HCT116 (cell line): ENCODE results near the gene C1QA. TPM values are rescaled to one million over a fixed set of nuclear protein-coding genes. Genes with fewer than 3 reads are reported as not detected.

ENCODE experiments used
- ATAC-seq: fragments of 200-7000 bp; cut with Tn5 transposase; 2 replicates; pipeline ENCODE4 v1.9.1; 2020; ENCODE audit warnings: mild to moderate bottlenecking, moderate library complexity
- BruUV-seq: library from RNA; stranded (reverse); fragments of 400-500 nt; replicated peaks from 2 replicates; lab custom pipeline; 2021; lab: Mats Ljungman, UMichigan
- CTCF ChIA-PET: fragments of 300-600 bp; sonication (Branson Sonifier 250); formaldehyde crosslinking; loops from one replicate; lab custom pipeline; 2021; ENCODE audit warnings: antibody characterized with exemption; lab: Charles Lee
- POLR2A ChIA-PET: fragments of 300-600, 350-600 bp; sonication (Branson Sonifier 250); formaldehyde crosslinking; loops from one replicate; lab custom pipeline; 2021; ENCODE audit warnings: antibody characterized with exemption; lab: Charles Lee
- RAD21 ChIA-PET, 2 experiments: fragments of 300-600 bp; sonication (Branson Sonifier 250); formaldehyde crosslinking; loops; one replicate each; lab custom pipeline; 2023; ENCODE audit warnings: low total read pairs in 2 of 2; ENCODE audit not compliant: uncharacterized antibody in 2 of 2, unreplicated experiment in 2 of 2, low non-redundant PET in 1 of 2; lab: Charles Lee
- DNase-seq: peaks from one replicate; pipeline ENCODE4 v3.0.0-alpha.2; 2010; ENCODE audit warnings: low read depth, low spot score
- H2AFZ ChIP-seq: fragments of 200-600 bp; shearing (Covaris generic), sonication (generic); 2 replicates; pipeline ENCODE4 v1.6.1; 2017; ENCODE audit warnings: low read depth, mixed run types, mixed read lengths, antibody characterized with exemption, low read length; ENCODE audit not compliant: poor library complexity, severe bottlenecking
- H3K27ac ChIP-seq: 2 replicates; pipeline ENCODE4 v1.5.1; 2012; ENCODE audit warnings: low read depth, low read length
- H3K27me3 ChIP-seq: fragments of 200-600 bp; sonication (generic); 2 replicates; pipeline ENCODE4 v1.6.1; 2016; ENCODE audit warnings: mixed run types, low read length, mixed read lengths; ENCODE audit not compliant: insufficient read depth
- H3K36me3 ChIP-seq, 2 experiments: fragments of 200-500 bp in 1 of 2; fragments of 200-600 bp in 1 of 2; sonication (Bioruptor generic) in 1 of 2; sonication (generic) in 1 of 2; 2 replicates each; pipeline versions ENCODE4 v1.5.1 to v1.6.1; 2014 to 2016; ENCODE audit warnings: low read length in 2 of 2, inconsistent platforms in 1 of 2, mixed read lengths in 1 of 2, mixed run types in 1 of 2; ENCODE audit not compliant: insufficient read depth in 2 of 2, control insufficient read depth in 1 of 2
- H3K4me1 ChIP-seq, 2 experiments: fragments of 200-600 bp in 1 of 2; sonication (generic) in 1 of 2; 2 replicates each; pipeline versions ENCODE4 v1.5.1 to v1.6.1; 2012 to 2017; ENCODE audit warnings: low read length in 2 of 2, inconsistent platforms in 1 of 2, mild to moderate bottlenecking in 1 of 2, mixed read lengths in 1 of 2, mixed run types in 1 of 2, moderate library complexity in 1 of 2; ENCODE audit not compliant: insufficient read depth in 2 of 2, control insufficient read depth in 1 of 2
- H3K4me2 ChIP-seq: fragments of 200-600 bp; sonication (generic); 2 replicates; pipeline ENCODE4 v1.6.1; 2017; ENCODE audit warnings: mixed run types, low read length, mixed read lengths
- H3K4me3 ChIP-seq, 2 experiments: fragments of 200-600 bp in 1 of 2; sonication (generic) in 1 of 2; replicated peaks in 1 of 2; 2 replicates each; pipeline ENCODE4 v1.5.1; 2011 to 2016; ENCODE audit warnings: low read length in 2 of 2, control low read depth in 1 of 2, low read depth in 1 of 2, mild to moderate bottlenecking in 1 of 2, mixed read lengths in 1 of 2, mixed run types in 1 of 2
- H3K79me2 ChIP-seq: fragments of 200-600 bp; sonication (generic); 2 replicates; pipeline ENCODE4 v1.6.1; 2017; ENCODE audit warnings: mild to moderate bottlenecking, mixed run types, low read length, moderate library complexity, mixed read lengths; ENCODE audit not compliant: insufficient read depth
- H3K9ac ChIP-seq: fragments of 200-600 bp; sonication (generic); 2 replicates; pipeline ENCODE4 v1.6.1; 2016; ENCODE audit warnings: low read length, mixed read lengths
- H3K9me2 ChIP-seq: fragments of 200-600 bp; sonication (generic), shearing (Covaris generic); 2 replicates; pipeline ENCODE4 v1.6.1; 2017; ENCODE audit warnings: mixed run types, mild to moderate bottlenecking, moderate library complexity; ENCODE audit not compliant: insufficient read depth
- H3K9me3 ChIP-seq, 2 experiments: fragments of 200-500 bp in 1 of 2; fragments of 200-600 bp in 1 of 2; sonication (Bioruptor generic) in 1 of 2; sonication (generic) in 1 of 2; 2 replicates each; pipeline ENCODE4 v1.6.1; 2014 to 2017; ENCODE audit warnings: low read length in 2 of 2, mixed read lengths in 2 of 2, inconsistent platforms in 1 of 2, low read depth in 1 of 2, mild to moderate bottlenecking in 1 of 2, mixed run types in 1 of 2, moderate library complexity in 1 of 2; ENCODE audit not compliant: control insufficient read depth in 1 of 2, insufficient read depth in 1 of 2
- H4K20me1 ChIP-seq: fragments of 200-600 bp; sonication (generic), shearing (Covaris generic); 2 replicates; pipeline ENCODE4 v1.6.1; 2017; ENCODE audit warnings: mixed run types, mild to moderate bottlenecking, moderate library complexity; ENCODE audit not compliant: insufficient read depth
- CBX3 ChIP-seq: IDR thresholded peaks from 2 replicates; pipeline ENCODE4 v1.6.1; 2012; ENCODE audit warnings: low read depth
- CEBPB ChIP-seq: IDR thresholded peaks from 2 replicates; pipeline ENCODE4 v1.6.1; 2012; ENCODE audit warnings: low read depth
- CTCF ChIP-seq, 3 experiments: fragments of 200-600 bp in 1 of 3; sonication (generic) in 1 of 3; IDR thresholded peaks in 2 of 3; conservative IDR thresholded peaks in 1 of 3; 2 replicates each; pipeline ENCODE4 v1.5.1; 2012 to 2017; ENCODE audit warnings: low read depth in 2 of 3, low read length in 2 of 3, antibody characterized with exemption in 1 of 3, borderline replicate concordance in 1 of 3, control low read depth in 1 of 3, mild to moderate bottlenecking in 1 of 3, mixed read lengths in 1 of 3, mixed run types in 1 of 3, moderate library complexity in 1 of 3; ENCODE audit not compliant: insufficient read depth in 1 of 3
- EGR1 ChIP-seq: IDR thresholded peaks from 2 replicates; pipeline ENCODE4 v1.6.1; 2012; ENCODE audit warnings: low read depth
- FOSL1 ChIP-seq: IDR thresholded peaks from 2 replicates; pipeline ENCODE4 v1.6.1; 2012; ENCODE audit warnings: low read depth
- MAX ChIP-seq: IDR thresholded peaks from 2 replicates; pipeline ENCODE4 v1.6.1; 2012
- POLR2AphosphoS5 ChIP-seq: IDR thresholded peaks from 2 replicates; pipeline ENCODE4 v1.6.1; 2011; ENCODE audit warnings: mild to moderate bottlenecking, low read depth, low read length, moderate library complexity
- REST ChIP-seq: IDR thresholded peaks from 2 replicates; pipeline ENCODE4 v1.6.1; 2012; ENCODE audit warnings: low read depth
- SIN3A ChIP-seq: IDR thresholded peaks from 2 replicates; pipeline ENCODE4 v1.6.1; 2012; ENCODE audit warnings: low read depth
- SRF ChIP-seq: IDR thresholded peaks from 2 replicates; pipeline ENCODE4 v1.6.1; 2012; ENCODE audit warnings: low read depth
- ZNF274 ChIP-seq: fragments of 200-500 bp; sonication (Bioruptor generic); IDR thresholded peaks from 2 replicates; pipeline ENCODE4 v1.6.1; 2014; ENCODE audit warnings: mild to moderate bottlenecking, low read depth, low read length, inconsistent platforms
- intact Hi-C: fragments of 100-400 bp; cut with micrococcal nuclease; formaldehyde crosslinking; loops from 2 replicates; pipeline ENCODE4 v1.10.0; 2022
- total RNA-seq: library from RNA; stranded (reverse); gene quantifications from one replicate; pipeline ENCODE4 v1.2.1, GENCODE V29; 2021; ENCODE audit not compliant: unreplicated experiment

C1QA gene
- total RNA-seq, 1 experiment from 2014 or later = 0.91 TPM

GRCh38 chr1:22606161-22606560 is 30.3 kb upstream of the C1QA start:
- Histone ChIP-seq H3K9me3 (no peaks in the 10 kb centered on the region), H4K20me1 (no peaks in the 10 kb centered on the region), H3K27ac (no peak overlapping the region), H3K4me1 (no peaks in the 10 kb centered on the region), H3K4me3 (no peak overlapping the region), H3K4me2 (no peak overlapping the region), H3K79me2 (no peaks in the 10 kb centered on the region), H3K27me3 (peaks cover 75% of the 10 kb centered on the region), H3K36me3 (no peaks in the 10 kb centered on the region), H3K9me2 (no peaks in the 10 kb centered on the region), H3K9ac (no peak overlapping the region), H2AFZ (no peak overlapping the region)
- intact Hi-C loops = no loop called here
- BruUV-seq = no TSS peak
- no peak for ATAC-seq
- TF ChIP-seq MAX (no peak), CBX3 (no peak), SRF (no peak), FOSL1 (no peak), POLR2AphosphoS5 (no peak), EGR1 (no peak), CEBPB (no peak), CTCF (IDR thresholded peaks at IDR 0.05 in 2 of 3, conservative IDR thresholded peaks at IDR 0.05 in 1 of 3; ENCODE audit: borderline replicate concordance in 1 of 3, insufficient read depth in 1 of 3, low read depth in 2 of 3, low read length in 2 of 3) (no peak)
- ChIA-PET POLR2A (no interaction called here), CTCF (no interaction called here), RAD21 (no interaction called here)
- no peak for DNase-seq

GRCh38 chr1:22607154-22607553 is 29.3 kb upstream of the C1QA start:
- intact Hi-C loops = no loop called here
- H3K27ac ChIP-seq = no peak overlapping the region
- ATAC-seq (no peak), DNase-seq (no peak)
- H4K20me1 ChIP-seq = no peaks in the 10 kb centered on the region
- ChIA-PET CTCF (no interaction called here), POLR2A (no interaction called here), RAD21 (no interaction called here)
- H2AFZ ChIP-seq = no peak overlapping the region
- H3K4me3 ChIP-seq = no peak overlapping the region
- TF ChIP-seq SIN3A (no peak), REST (peak; percentile 60), ZNF274 (no peak), SRF (no peak)
- H3K9me3 ChIP-seq = no peaks in the 10 kb centered on the region
- no peak overlapping the region for H3K4me2 ChIP-seq
- BruUV-seq = no TSS peak
- peaks cover 78% of the 10 kb centered on the region for H3K27me3 ChIP-seq
- no peaks in the 10 kb centered on the region for H3K9me2 ChIP-seq
- no peaks in the 10 kb centered on the region for H3K36me3 ChIP-seq
- no peaks in the 10 kb centered on the region for H3K4me1 ChIP-seq
- H3K79me2 ChIP-seq = no peaks in the 10 kb centered on the region
- H3K9ac ChIP-seq = no peak overlapping the region
